Omental fat pad (tissue), 4 donors: ENCODE measurements around the gene EXD3. TPM values are rescaled to one million over a fixed set of nuclear protein-coding genes. Genes with fewer than 3 reads are reported as not detected.

Experiments
- ATAC-seq: fragments of 150-250 bp; one replicate; pipeline ENCODE4 v1.9.1; 2016; ENCODE audit warnings: mild to moderate bottlenecking, moderate library complexity; ENCODE audit not compliant: low FRiP score
- DNase-seq: peaks from one replicate; pipeline ENCODE4 v3.0.0-alpha.2; 2019; ENCODE audit warnings: low spot score
- CTCF ChIP-seq, 3 donors: fragments of 450-650 bp; IDR thresholded peaks; one replicate each; pipeline ENCODE4 v1.5.1; 2016 to 2017; ENCODE audit warnings: antibody characterized with exemption in 3 of 3, mild to moderate bottlenecking in 3 of 3, moderate library complexity in 2 of 3
- total RNA-seq, 4 donors: library from RNA; depleted of rRNA; stranded (reverse); fragments of >200 nt; gene quantifications; one replicate each; pipeline ENCODE4 v1.1.0, GENCODE V29; 2016

Gene EXD3
- total RNA-seq, 4 donors from 2014 or later: 8.3 to 18.3 (median 10.5) TPM

GRCh38 chr9:137385061-137385655 lies 37.8 kb downstream of the EXD3 start:
- ATAC-seq (no peak), DNase-seq (no peak)
- TF ChIP-seq CTCF (IDR thresholded peaks at IDR 0.05): no peak

DNA sequence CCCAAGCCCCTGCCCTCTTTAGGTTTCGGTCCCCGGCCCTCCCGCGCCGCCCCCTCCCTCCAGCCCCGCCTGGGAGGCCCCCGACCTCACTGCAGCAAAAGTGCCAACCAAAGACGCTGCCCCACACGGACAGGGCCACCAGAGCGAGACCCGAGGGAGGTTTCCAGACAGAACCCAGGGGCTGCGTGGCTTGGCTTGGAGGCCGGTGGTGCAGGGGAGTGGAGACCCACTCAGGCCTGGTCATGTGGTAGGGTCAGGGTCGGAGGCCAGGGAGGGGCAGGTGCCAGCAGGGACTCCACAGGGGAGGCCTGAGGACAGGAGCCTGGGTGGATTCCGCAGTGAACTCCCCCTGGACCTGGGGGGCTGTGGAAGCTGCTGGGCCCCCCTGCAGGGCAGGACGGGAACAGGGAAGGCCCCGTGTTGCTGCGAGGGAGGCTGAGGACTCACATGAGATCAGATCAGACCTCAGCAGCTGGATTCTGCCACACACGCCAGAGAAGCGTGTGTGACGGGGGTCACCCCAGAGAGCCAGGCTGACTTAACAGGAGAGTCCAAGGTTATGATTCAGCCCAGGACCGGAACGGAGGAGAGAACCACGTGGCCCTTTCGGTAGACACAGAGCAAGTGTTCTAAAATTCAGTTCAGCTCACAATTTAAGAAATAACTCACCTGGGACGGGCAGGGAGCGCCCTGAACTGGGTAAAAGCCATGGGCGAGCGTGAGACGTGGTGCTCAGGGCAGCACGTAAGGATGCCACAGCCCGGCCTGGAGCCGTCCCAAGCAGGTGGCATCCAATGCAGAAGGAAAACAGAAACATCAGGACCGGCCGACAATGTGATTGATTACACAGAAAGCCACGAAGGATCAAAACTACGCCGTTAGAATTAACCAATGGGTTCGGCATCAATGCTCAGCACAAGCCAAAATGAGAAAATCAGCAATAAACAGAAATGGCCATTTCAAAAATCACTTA lies 38.9 kb downstream of the EXD3 start:
- ATAC-seq (no peak), DNase-seq (no peak)
- no peak for TF ChIP-seq CTCF (IDR thresholded peaks at IDR 0.05)

DNA sequence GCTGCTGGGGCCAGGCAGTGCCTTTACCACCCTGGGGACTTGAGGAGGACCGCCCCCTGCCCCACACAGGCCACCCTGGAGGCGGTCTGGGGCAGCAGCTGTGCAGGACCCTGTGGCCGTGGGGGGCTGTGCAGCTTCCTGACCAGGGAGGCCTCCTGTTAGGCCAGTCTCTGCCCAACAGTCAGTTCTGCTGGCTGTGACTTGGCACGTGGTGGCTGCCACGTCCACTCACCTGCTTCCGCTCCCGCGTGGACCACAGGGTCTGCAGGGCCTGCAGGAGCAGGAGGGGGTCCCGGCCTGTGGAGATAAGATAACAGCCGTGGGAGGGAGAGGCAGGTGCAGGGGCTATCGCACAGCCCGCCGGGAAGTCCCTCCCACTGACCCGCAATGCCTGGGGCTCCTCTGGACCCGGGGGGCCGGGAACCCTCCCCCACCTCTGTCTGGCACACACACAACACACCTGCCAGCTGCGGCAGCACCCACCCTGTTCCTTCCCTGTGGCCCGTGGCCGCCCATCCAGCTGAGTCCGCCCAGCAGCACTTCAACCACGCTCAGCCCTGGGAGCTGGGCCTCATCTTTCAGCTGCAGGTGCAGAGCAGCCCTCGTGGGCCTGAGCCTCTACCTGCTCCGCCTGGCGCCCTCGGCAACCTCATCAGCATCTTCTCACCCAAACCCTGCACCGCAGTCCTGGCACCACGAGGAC lies 39.7 kb downstream of the EXD3 start:
- ATAC-seq (no peak), DNase-seq (no peak)
- TF ChIP-seq CTCF (IDR thresholded peaks at IDR 0.05): no peak

DNA sequence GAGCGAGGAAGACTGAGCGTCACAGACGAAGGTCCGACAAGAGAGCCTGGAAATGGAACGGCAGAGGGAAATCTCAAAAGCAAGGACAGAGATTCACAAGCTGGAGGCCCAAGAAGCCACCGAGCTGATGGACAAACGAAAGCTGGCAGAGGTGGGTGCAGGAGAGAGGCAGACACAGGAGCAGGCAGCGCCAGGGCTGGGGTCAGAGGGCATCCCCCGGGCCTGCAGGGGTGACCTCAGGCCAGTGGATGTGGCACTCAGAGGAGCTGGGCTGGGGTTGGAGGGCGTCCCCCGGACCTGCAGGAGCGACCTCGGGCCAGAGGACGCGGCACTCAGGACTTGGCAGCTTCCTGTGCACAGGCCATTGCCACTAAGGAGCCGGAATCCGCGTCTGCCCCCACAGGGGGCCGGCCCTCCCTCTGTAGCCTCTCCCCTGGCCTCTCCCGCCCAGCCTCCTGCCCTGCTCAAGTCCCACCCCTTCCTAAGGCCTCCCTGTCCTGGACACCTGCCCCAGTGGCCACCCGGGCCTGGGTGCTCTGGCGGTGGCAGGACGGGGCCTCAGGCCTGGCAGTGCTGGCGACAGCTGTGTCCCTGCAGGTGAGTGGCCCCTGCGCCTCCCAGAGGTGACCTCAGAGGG lies 40.4 kb downstream of the EXD3 start:
- TF ChIP-seq CTCF (IDR thresholded peaks at IDR 0.05): no peak
- ATAC-seq (no peak), DNase-seq (no peak)

DNA sequence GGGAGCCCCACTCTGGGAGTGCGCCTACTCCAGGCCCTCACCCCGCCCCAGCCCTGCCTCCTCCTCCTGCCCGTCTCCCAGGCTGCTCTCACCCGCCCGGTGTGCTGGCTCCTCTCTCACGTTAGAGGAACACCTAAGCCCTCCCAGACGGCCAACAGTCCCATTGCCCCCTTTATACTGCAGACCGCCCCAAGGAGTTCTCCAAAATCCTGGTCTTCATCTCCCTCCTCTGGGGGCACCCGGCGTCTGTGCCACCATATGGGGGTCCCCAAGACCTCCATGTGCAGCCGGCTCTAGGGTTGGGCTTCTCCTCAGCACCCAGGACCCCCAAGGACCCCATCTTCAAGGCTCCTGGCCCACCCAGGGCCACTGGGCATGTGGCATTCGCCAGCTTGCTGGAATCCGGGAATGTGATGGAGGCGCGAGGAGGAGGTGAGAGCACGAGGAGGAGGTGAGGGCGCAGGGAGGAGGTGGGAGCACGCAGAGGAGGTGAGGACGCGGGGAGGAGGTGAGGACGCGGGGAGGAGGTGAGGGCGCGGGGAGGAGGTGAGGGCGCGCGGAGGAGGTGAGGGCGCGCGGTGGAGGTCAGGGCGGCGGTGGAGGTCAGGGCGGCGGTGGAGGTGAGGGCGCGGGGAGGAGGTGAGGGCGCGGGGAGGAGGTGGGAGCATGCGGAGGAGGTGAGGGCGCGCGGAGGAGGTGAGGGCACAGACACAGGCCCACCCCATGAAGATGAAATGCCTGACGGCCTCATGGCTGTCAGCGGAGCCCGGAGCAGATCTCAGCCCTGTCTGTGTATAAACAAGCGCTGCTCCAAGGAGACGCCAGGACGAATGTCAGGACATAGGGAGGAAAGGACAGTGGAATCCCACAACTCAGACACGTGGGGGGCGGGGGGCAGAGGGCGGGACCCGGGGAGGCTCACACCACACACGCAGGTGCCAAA lies 41.2 kb downstream of the EXD3 start:
- ATAC-seq (no peak), DNase-seq (no peak)
- TF ChIP-seq CTCF (IDR thresholded peaks at IDR 0.05): no peak

DNA sequence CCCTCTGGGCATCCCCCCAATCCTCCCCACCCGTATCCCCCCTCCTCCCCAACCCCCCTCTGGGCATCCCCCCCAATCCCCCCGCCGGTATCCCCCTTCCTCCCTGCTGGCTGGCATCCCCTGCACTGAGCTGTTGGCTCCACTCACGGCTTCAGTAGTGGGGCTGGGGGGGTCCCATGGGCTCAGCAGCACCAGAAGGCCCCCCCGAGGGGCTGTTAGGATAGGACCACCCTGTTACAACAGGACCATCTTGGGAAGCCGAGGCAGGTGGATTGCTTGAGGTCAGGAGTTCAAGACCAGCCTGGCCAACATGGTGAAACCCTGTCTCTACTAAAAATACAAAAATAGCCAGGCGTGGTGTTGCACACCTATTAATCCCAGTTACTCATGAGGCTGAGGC lies 42.4 kb downstream of the EXD3 start:
- ATAC-seq: no peak
- TF ChIP-seq CTCF (IDR thresholded peaks at IDR 0.05): no peak
- no peak for DNase-seq
